ENCODE measurements around the gene SH2D3C.

GRCh38 chr9:127761061-127761460 lies 17.4 kb downstream of the SH2D3C start:
- TF ChIP-seq EZH2 (IDR thresholded peaks at IDR 0.05; ENCODE audit: borderline replicate concordance, low read length) = no peak
- no peak for TF ChIP-seq CTCF (conservative IDR thresholded peaks at IDR 0.05 in 1 of 2, IDR thresholded peaks at IDR 0.05 in 1 of 2; ENCODE audit: extremely low read depth in 1 of 2, insufficient read depth in 1 of 2, low read depth in 1 of 2, low read length in 2 of 2)

Data from mammary epithelial cell (primary cell).